Stimulated activated CD4-positive, alpha-beta T cell treated with anti-CD3 and anti-CD28 coated beads, Interleukin-12 subunit alpha, Interleukin-12 subunit beta, amount 100 ng/mL, for 48 hours (primary cell): ENCODE results near the gene ZCCHC7.
"Not testable (repeated sequence)": the region's sequence is repeated elsewhere in the genome, so short reads cannot be mapped to it uniquely, and the experiment has no call there.

ENCODE experiments used
- DNase-seq, 3 donors: peaks; one replicate each; pipeline ENCODE4 v3.0.0-alpha.2; 2020; ENCODE audit warnings: low read depth in 2 of 3, low spot score in 1 of 3

Gene ZCCHC7

GRCh38 chr9:37119360-37119759, 1.0 kb upstream of the ZCCHC7 start:
- DNase-seq: no peak

GRCh38 chr9:37120843-37121335, 515 bp downstream of the ZCCHC7 start:
- peak; percentile 2 to 17 (median 7) for DNase-seq

- DNase-seq: no peak
Measured at GRCh38 chr9:37121881-37122280, 1.5 kb downstream of the ZCCHC7 start.

GRCh38 chr9:37126214-37126788, 5.9 kb downstream of the ZCCHC7 start:
- no peak for DNase-seq

GRCh38 chr9:37127018-37127417, 6.6 kb downstream of the ZCCHC7 start:
- DNase-seq: no peak

- no peak for DNase-seq
Measured at GRCh38 chr9:37128051-37128450, 7.7 kb downstream of the ZCCHC7 start.

GRCh38 chr9:37134166-37134565, 13.8 kb downstream of the ZCCHC7 start:
- DNase-seq: no peak

GRCh38 chr9:37141015-37141414, 20.6 kb downstream of the ZCCHC7 start:
- DNase-seq: no peak

- DNase-seq: no peak
Measured at GRCh38 chr9:37144762-37145161, 24.4 kb downstream of the ZCCHC7 start.

- DNase-seq: no peak
Measured at GRCh38 chr9:37146410-37146809, 26.0 kb downstream of the ZCCHC7 start.

GRCh38 chr9:37148181-37148580, 27.8 kb downstream of the ZCCHC7 start:
- no peak for DNase-seq

GRCh38 chr9:37149666-37150308, 29.4 kb downstream of the ZCCHC7 start:
- DNase-seq: no peak

- DNase-seq: no peak
Measured at GRCh38 chr9:37150415-37150814, 30.0 kb downstream of the ZCCHC7 start.

- no peak for DNase-seq
Measured at GRCh38 chr9:37151812-37152211, 31.4 kb downstream of the ZCCHC7 start.

GRCh38 chr9:37152365-37152764, 32.0 kb downstream of the ZCCHC7 start:
- no peak for DNase-seq

GRCh38 chr9:37155601-37156000, 35.2 kb downstream of the ZCCHC7 start:
- no peak for DNase-seq

- DNase-seq: no peak
Measured at GRCh38 chr9:37156205-37156604, 35.8 kb downstream of the ZCCHC7 start.

GRCh38 chr9:37156781-37157356, 36.5 kb downstream of the ZCCHC7 start:
- no peak for DNase-seq

- DNase-seq: no peak
Measured at GRCh38 chr9:37157726-37158377, 37.5 kb downstream of the ZCCHC7 start.

- no peak for DNase-seq
Measured at GRCh38 chr9:37163299-37163698, 42.9 kb downstream of the ZCCHC7 start.

GRCh38 chr9:37164335-37164734, 44.0 kb downstream of the ZCCHC7 start:
- not testable (repeated sequence) for DNase-seq

- no peak for DNase-seq
Measured at GRCh38 chr9:37165644-37166043, 45.3 kb downstream of the ZCCHC7 start.
